ENCODE measurements around the gene HTR6. TPM values are rescaled to one million over a fixed set of nuclear protein-coding genes. Genes with fewer than 3 reads are reported as not detected.
A peak's percentile ranks its signal among the peaks of the same experiment; 100 is the strongest.

Gene HTR6
- total RNA-seq, 1 experiment from 2014 or later = 0.37 TPM

GRCh38 chr1:19704247-19705113 is 39.8 kb downstream of the HTR6 start:
- Mint-ChIP-seq H3K27me3 (ENCODE audit: low read depth) (no peaks in the 10 kb centered on the region), H3K36me3 (ENCODE audit: insufficient read depth in 1 of 3, low read depth in 3 of 3) (no peaks in the 10 kb centered on the region), H3K4me3 (peak overlapping the region in 1 of 2 experiments; percentile 54; a peak in 1 of 5 replicates), H3K4me1 (peaks cover 22 to 37% of the 10 kb centered on the region in 2 experiments), H3K9me3 (no peaks in the 10 kb centered on the region), H3K27ac (no peak overlapping the region; a peak in 1 of 7 replicates)
- Histone ChIP-seq H3K27me3 (ENCODE audit: insufficient read depth, low read length) (no peaks in the 10 kb centered on the region), H4K8ac (replicated peaks; ENCODE audit: insufficient read length, low read depth, low read length) (no peak overlapping the region), H3K79me2 (ENCODE audit: insufficient read depth, low read length) (no peaks in the 10 kb centered on the region), H3K23me2 (ENCODE audit: insufficient read length, low read depth, low read length, poor library complexity, severe bottlenecking) (no peaks in the 10 kb centered on the region), H3K9ac (ENCODE audit: extremely low read depth, insufficient read length, low read length) (no peak overlapping the region), H3K4ac (ENCODE audit: low read depth, low read length) (no peak overlapping the region), H2AK5ac (ENCODE audit: insufficient read length, low read length) (no peak overlapping the region), H3K79me1 (ENCODE audit: insufficient read depth, low read depth, low read length, poor library complexity, severe bottlenecking) (no peaks in the 10 kb centered on the region), H4K20me1 (ENCODE audit: control insufficient read depth, insufficient read depth, insufficient read length) (no peaks in the 10 kb centered on the region), H4K91ac (ENCODE audit: insufficient read length, low read depth, low read length) (no peak overlapping the region), H2BK12ac (ENCODE audit: insufficient read length, low read depth, low read length) (no peak overlapping the region), H3T11ph (ENCODE audit: low read length) (no peak overlapping the region), H4K5ac (ENCODE audit: insufficient read length, low read depth, low read length) (no peak overlapping the region), H2AFZ (ENCODE audit: low read length) (no peak overlapping the region), H3K14ac (ENCODE audit: insufficient read depth, low read length) (no peak overlapping the region), H2BK120ac (ENCODE audit: low read depth, low read length, poor library complexity, severe bottlenecking) (no peak overlapping the region), H2BK5ac (ENCODE audit: insufficient read length, low read length) (no peak overlapping the region), H3K4me2 (ENCODE audit: insufficient read depth, insufficient read length, low read length) (peak overlapping the region; percentile 39), H3K27ac (ENCODE audit: insufficient read length, low read depth, low read length) (no peak overlapping the region), H3K9me3 (ENCODE audit: control insufficient read depth, low read depth, low read length) (no peaks in the 10 kb centered on the region), H2BK20ac (ENCODE audit: low read depth, low read length, poor library complexity, severe bottlenecking) (no peak overlapping the region), H3K23ac (ENCODE audit: insufficient read length, low read depth, low read length) (no peak overlapping the region), H3K56ac (ENCODE audit: insufficient read length, low read depth, low read length) (no peak overlapping the region), H2BK15ac (ENCODE audit: low read depth, low read length) (no peak overlapping the region), H3K4me1 (ENCODE audit: insufficient read depth, low read length) (peaks cover 4% of the 10 kb centered on the region; the same call in 1 of the 2 replicates), H3K18ac (ENCODE audit: insufficient read length, low read depth, low read length) (no peak overlapping the region)
- WGBS (ENCODE audit: extremely low coverage, insufficient read length, low lambda C conversion rate) = no CpG with 5 or more reads among the region's 19 CpGs
- peak; percentile 93 for TF ChIP-seq CTCF (conservative IDR thresholded peaks at IDR 0.05)
- DNase-seq = peak; percentile 92
